IPS-15b (cell line): Measurements from ENCODE around the gene ARHGEF9.

Source experiments
- H3K27me3 ChIP-seq: one replicate; pipeline ENCODE4 v1.6.1; 2013; ENCODE audit warnings: low read length; ENCODE audit not compliant: control insufficient read depth, insufficient read depth
- H3K36me3 ChIP-seq: one replicate; pipeline ENCODE4 v1.6.1; 2013; ENCODE audit warnings: low read length; ENCODE audit not compliant: control insufficient read depth, insufficient read depth
- H3K4me1 ChIP-seq: one replicate; pipeline ENCODE4 v1.6.1; 2013; ENCODE audit warnings: mild to moderate bottlenecking, low read length; ENCODE audit not compliant: control insufficient read depth, insufficient read depth
- H3K4me3 ChIP-seq: one replicate; pipeline ENCODE4 v1.5.1; 2013; ENCODE audit warnings: low read depth, low read length
- H3K9ac ChIP-seq: one replicate; pipeline ENCODE4 v1.6.1; 2013; ENCODE audit warnings: low read depth, mild to moderate bottlenecking, low read length
- H3K9me3 ChIP-seq: one replicate; pipeline ENCODE4 v1.6.1; 2013; ENCODE audit warnings: mild to moderate bottlenecking, low read length; ENCODE audit not compliant: control insufficient read depth, insufficient read depth

Gene ARHGEF9

DNA sequence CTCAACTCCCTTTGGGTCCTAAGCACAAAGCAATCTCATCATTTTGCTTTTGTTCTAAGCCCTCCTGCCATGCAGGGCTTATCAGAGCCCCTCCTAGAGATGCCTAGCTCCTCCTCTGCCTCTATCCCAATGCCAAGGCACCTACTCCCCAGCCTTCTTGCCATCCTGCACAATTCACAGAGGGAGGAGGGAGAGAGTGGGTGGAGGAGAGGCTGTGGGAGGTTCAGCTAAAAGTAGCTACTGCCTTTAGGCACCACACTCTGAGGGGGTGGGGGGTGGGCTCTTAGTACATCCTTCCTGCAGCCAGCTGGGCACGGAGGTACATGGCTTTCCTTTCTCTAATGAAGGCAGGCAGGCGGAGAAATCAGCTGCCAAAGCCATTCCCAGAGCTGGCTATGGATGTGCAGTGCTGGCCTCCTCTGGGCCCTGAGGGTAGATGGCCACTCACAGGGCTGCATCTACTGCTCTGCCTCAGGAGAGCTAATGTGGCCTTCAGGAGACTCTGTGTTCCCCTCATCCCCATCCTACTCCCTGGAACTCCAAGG lies 40.1 kb downstream of the ARHGEF9 start:
- Histone ChIP-seq H3K27me3 (no peaks in the 10 kb centered on the region), H3K9ac (no peak overlapping the region), H3K9me3 (no peaks in the 10 kb centered on the region), H3K36me3 (no peaks in the 10 kb centered on the region), H3K4me1 (peaks cover 4% of the 10 kb centered on the region), H3K4me3 (no peak overlapping the region)

DNA sequence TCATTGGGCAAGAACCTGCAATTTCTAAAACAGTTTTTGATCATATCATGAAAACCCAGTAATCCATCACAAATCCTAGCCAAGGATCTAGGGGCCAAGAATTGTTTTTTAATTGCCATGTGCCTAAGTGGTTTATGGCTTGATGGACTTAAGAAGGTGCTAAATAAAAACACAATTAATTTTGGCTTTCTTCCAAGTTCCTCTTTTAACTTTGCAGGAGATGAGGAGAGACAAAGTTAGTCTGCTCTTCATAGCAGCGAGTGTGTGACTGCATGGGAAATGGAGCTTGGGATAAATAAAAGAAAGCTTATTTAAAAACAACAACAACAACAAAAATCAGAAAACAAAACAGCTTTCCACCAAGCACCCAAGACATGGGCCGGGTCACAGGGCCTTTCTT lies 41.4 kb downstream of the ARHGEF9 start:
- no peaks in the 10 kb centered on the region for H3K9me3 ChIP-seq

DNA sequence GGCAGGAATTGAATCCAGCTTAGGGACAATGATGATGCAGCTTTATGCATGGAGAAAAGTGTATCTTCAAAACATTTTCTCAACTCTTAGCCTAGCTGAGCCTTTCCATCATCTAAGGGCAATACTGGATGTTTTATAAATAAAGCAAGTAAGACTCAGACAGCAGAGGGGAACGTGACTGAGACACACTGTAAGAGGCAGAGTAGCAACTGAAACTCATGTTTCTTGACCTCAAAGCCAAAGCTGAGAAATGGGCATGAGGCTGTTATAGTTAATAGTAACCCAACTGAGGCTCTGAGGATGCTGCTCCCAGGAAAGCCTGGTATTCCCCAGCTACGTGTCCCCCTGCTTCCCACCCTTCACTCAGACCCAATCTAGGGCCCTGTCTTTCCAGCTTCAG lies 44.6 kb downstream of the ARHGEF9 start:
- Histone ChIP-seq H3K4me1 (peaks cover 4% of the 10 kb centered on the region), H3K36me3 (no peaks in the 10 kb centered on the region), H3K27me3 (no peaks in the 10 kb centered on the region), H3K9me3 (no peaks in the 10 kb centered on the region), H3K9ac (no peak overlapping the region), H3K4me3 (no peak overlapping the region)

More for the DNA sequence above, 41.4 kb downstream of the ARHGEF9 start:
- H3K9ac ChIP-seq = no peak overlapping the region
- H3K27me3 ChIP-seq = no peaks in the 10 kb centered on the region
- no peaks in the 10 kb centered on the region for H3K36me3 ChIP-seq
- H3K4me1 ChIP-seq = peaks cover 4% of the 10 kb centered on the region
- H3K4me3 ChIP-seq = no peak overlapping the region

DNA sequence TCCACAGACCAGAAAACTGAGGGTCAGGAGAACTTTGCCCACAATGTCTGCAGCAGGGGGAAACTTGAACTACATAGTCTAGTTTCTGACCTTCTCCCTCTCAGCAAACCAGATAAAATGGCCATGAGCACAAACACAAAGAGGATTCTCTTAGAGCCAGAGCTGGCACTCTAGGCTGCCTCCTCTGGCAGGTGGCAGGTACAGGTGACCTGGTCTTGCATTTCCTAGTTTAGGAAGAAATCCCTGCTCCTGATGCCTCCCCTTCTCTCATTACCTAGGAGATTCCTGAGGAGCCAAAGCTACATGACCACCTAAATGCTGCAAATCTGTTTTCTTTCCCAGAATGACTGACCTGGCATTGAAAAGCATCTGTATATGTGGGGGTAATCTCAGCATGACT lies 45.1 kb downstream of the ARHGEF9 start:
- no peak overlapping the region for H3K4me3 ChIP-seq
- no peaks in the 10 kb centered on the region for H3K36me3 ChIP-seq
- no peaks in the 10 kb centered on the region for H3K27me3 ChIP-seq
- no peaks in the 10 kb centered on the region for H3K9me3 ChIP-seq
- peaks cover 4% of the 10 kb centered on the region for H3K4me1 ChIP-seq
- no peak overlapping the region for H3K9ac ChIP-seq

DNA sequence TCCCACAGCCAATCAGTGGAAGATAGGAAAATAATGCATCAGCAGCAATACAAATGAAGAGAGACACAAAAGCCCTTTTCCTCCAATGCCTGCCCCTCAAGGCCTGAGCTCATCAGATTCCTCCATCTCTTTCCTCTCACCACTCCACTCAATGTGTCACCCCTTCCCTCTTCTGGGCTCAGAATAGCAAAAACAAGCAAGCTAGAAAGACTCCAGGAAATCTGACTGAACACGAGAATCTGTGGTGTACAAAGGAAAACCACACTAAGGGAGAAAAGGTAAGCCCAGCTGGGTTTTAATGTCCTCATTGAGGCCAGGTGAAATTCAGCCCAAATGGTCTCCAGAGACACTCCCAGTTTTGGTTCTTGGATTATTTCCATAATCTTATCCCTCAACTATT lies 46.3 kb downstream of the ARHGEF9 start:
- H3K9ac ChIP-seq = no peak overlapping the region
- H3K36me3 ChIP-seq = no peaks in the 10 kb centered on the region
- no peaks in the 10 kb centered on the region for H3K9me3 ChIP-seq
- H3K27me3 ChIP-seq = no peaks in the 10 kb centered on the region
- H3K4me3 ChIP-seq = no peak overlapping the region
- H3K4me1 ChIP-seq = peaks cover 4% of the 10 kb centered on the region

DNA sequence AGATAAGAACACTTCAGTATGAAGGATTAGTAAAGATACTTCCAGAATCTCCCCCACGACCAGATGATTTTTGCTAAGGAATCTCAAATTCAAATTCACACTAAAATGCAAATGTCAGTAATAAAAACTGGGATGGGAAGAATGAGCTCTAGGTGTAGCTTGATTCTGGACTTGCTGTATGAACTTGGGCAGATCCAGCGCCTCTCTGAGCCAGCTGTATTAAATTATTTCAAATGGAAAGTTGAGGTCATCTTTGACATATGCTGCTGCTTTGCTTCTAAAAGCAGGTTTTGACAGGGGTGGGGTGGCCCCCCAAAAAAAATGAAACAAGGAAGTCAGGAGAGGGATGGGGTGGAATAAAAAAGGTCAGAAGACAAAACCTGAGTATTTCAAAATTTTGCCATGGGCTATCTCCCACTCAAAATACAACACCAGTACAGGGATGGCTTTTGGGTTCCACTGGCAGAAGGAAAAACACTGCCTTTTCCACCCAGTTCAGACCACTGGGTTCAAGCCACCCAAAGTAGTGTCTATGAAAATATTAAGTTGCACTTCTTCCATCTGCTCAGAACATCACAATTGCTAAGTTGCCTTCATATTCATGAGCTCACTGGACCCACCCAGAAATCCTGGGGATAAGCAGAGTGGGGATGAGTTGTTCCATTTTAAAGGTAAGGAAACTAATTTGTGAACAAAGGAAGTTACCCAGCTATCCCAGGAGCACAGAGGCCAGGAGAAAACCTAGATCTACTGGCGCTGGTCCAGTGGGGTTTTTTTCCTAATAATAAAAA lies 47.7 kb downstream of the ARHGEF9 start:
- Histone ChIP-seq H3K9ac (no peak overlapping the region), H3K4me1 (peaks cover 4% of the 10 kb centered on the region), H3K27me3 (no peaks in the 10 kb centered on the region), H3K9me3 (no peaks in the 10 kb centered on the region), H3K36me3 (no peaks in the 10 kb centered on the region), H3K4me3 (no peak overlapping the region)

DNA sequence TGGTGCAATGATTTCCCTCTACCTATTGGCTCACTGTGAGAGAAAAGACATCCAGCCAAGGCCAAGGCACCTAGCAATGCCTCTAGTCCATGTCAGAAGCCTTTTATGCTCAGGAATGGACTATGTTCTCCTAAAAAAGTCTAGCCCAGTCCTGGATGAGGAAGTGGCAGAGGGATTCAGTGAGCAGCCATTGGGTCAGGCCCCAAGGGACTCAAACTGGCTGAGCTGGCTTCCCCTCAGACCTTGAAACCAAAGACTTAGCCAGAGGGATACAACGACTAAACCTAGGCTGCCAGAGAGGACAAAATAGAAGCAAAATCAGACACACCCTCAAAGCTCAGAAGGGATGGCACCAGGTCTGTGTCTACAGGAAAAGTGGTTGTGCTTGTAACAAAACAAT lies 49.1 kb downstream of the ARHGEF9 start:
- Histone ChIP-seq H3K9me3 (no peaks in the 10 kb centered on the region), H3K4me1 (no peaks in the 10 kb centered on the region), H3K4me3 (no peak overlapping the region), H3K9ac (no peak overlapping the region), H3K27me3 (no peaks in the 10 kb centered on the region), H3K36me3 (no peaks in the 10 kb centered on the region)

DNA sequence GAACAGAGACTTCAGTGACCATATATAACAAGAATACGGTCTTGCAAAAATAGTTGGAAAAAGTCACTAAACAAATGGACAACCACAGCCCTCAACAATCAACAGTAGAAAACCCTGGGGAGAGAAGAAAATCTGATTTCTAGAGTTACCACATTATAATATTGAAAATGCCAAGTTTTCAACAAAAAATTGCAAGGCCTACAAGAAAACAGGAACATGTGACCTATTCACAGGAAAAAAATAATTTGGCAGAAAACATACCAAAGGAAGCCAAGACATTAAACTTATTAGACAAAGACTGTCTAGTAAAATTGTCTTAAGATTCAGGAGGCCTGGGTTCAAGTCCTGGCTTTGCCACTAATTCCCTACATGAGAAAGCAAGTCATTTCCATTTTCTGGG lies 64.7 kb downstream of the ARHGEF9 start:
- peaks cover 2% of the 10 kb centered on the region for H3K4me1 ChIP-seq
- H3K9ac ChIP-seq = no peak overlapping the region
- H3K4me3 ChIP-seq = no peak overlapping the region

DNA sequence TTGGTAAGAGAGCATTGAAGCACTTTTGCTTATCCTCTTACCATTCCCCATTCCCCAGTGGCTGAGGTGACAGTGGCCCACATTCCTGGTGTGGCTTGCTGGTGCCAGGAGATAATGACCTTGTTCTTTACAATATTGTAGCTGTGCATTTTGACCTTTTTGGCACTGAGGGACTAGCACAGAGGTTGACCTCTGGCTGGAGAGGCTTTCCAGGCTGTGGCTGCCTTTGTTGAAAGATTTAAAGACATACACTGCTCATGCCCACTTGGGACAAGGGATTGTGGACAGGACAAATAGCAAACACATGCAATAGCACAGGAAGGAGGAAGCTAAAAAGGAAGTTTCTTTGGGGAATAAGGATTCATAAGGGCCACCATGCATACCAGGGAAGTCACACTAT lies 65.4 kb downstream of the ARHGEF9 start:
- Histone ChIP-seq H3K4me1 (peaks cover 2% of the 10 kb centered on the region), H3K27me3 (no peaks in the 10 kb centered on the region), H3K9ac (no peak overlapping the region), H3K36me3 (peaks cover 3% of the 10 kb centered on the region), H3K9me3 (no peaks in the 10 kb centered on the region), H3K4me3 (no peak overlapping the region)

More for the DNA sequence above, 64.7 kb downstream of the ARHGEF9 start:
- no peaks in the 10 kb centered on the region for H3K9me3 ChIP-seq
- H3K27me3 ChIP-seq = no peaks in the 10 kb centered on the region
- peaks cover 3% of the 10 kb centered on the region for H3K36me3 ChIP-seq

DNA sequence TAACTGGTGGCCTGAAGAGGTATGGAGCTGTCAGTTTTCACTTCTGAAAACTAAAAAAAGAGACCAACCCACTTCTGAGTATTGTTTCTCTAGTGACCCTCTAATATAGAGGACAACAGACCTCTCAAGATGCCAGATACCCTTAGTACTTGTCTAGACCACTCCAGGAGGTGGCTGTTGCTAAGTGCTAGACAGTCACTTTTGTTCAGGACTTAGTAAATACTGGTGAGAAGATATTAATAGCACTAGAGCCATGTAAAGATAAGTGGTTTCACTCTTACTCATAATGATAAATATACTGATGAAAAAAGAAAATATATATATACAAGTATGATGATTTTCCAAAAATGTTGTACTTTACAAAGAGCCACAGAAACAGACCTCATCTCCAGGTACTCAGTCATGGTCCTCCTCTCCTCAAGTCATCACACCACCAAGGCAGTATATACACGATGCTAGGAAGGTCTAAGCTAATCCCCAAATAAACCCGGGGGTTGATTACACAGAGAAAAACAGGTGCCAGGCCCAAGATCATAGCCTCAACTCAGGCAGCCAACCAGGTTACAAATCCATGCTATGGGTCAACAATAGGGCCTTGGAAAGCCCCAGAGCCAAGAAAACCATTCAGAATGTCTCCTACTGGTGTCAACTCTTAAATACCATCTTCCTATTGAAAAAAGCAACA lies 66.9 kb downstream of the ARHGEF9 start:
- Histone ChIP-seq H3K9me3 (no peaks in the 10 kb centered on the region), H3K4me1 (no peaks in the 10 kb centered on the region), H3K36me3 (peaks cover 3% of the 10 kb centered on the region), H3K4me3 (no peak overlapping the region), H3K9ac (no peak overlapping the region), H3K27me3 (no peaks in the 10 kb centered on the region)

DNA sequence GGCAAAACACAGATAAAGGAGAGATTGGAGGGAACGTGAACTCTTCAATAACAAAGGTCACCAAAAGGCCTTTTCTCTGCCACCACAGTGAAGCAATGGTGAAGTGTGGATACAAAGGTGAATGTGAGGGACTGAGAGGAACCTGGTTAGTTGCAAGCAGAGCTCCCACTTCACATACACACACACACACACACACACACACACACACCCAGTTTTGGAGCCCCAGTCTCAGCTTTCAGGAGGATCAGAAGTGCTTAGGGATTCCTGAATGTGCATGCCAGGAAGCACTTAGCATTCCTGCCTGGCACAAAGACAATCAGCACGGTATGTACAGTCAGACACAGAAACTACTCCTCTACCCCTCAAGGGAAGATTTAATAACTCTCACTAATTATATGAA lies 71.5 kb downstream of the ARHGEF9 start:
- H3K4me3 ChIP-seq = no peak overlapping the region
- no peaks in the 10 kb centered on the region for H3K36me3 ChIP-seq
- no peaks in the 10 kb centered on the region for H3K27me3 ChIP-seq
- no peaks in the 10 kb centered on the region for H3K4me1 ChIP-seq
- H3K9ac ChIP-seq = no peak overlapping the region
- H3K9me3 ChIP-seq = no peaks in the 10 kb centered on the region

DNA sequence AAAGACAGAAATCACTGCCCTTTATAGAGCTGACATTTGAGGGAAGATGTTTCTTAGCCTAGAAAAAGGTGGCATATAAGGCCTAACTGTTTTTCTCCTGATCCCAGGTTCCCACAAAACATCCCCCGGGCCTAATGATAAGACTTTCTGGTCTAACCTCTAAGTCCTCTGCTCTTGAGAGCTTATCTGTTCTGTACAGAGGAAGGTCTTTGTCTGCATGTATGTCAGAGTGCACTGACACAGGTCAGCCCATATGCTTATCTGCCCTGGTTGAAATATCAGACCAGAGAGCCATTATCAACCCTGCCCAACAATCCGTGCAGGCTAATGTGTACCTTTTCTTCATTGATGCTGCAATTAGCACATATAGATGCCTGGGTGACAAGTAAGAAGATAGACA lies 76.2 kb downstream of the ARHGEF9 start:
- Histone ChIP-seq H3K36me3 (peaks cover 5% of the 10 kb centered on the region), H3K27me3 (no peaks in the 10 kb centered on the region), H3K9me3 (no peaks in the 10 kb centered on the region), H3K9ac (no peak overlapping the region), H3K4me3 (no peak overlapping the region), H3K4me1 (no peaks in the 10 kb centered on the region)
